ENCODE results near the gene DENND2A. TPM values are rescaled to one million over a fixed set of nuclear protein-coding genes. Genes with fewer than 3 reads are reported as not detected.

Gene DENND2A
- total RNA-seq, 1 experiment from 2014 or later = 10.0 TPM

- ChIA-PET CTCF (interaction anchor here (1.1 to 2.2 kb wide), 5 partner anchors 12 to 323 kb away, joined by 3 to 6 read pairs (median 4); partner anchors contain the start of gene ADCK2), POLR2A (interaction anchor here (0.6 kb wide), 1 partner anchor 1660 kb away, joined by 3 read pairs; no protein-coding TSS in a partner anchor)
- Mint-ChIP-seq H3K36me3 (no peaks in the 10 kb centered on the region), H3K4me1 (peaks cover 10% of the 10 kb centered on the region), H3K27me3 (ENCODE audit: low read depth) (peaks cover 8% of the 10 kb centered on the region; the same call in 1 of the 2 replicates), H3K4me3 (no peak overlapping the region), H3K9me3 (peaks cover 3% of the 10 kb centered on the region; the same call in 1 of the 2 replicates), H3K27ac (no peak overlapping the region)
- no peak for TF ChIP-seq FOXJ3 (CRISPR knock-in tag; IDR thresholded peaks at IDR 0.05; ENCODE audit: borderline replicate concordance)
- no peak for TF ChIP-seq SOX15 (CRISPR knock-in tag; IDR thresholded peaks at IDR 0.05)
- TF ChIP-seq TEAD1 (CRISPR knock-in tag; IDR thresholded peaks at IDR 0.05) = no peak
- no peak for TF ChIP-seq ZNF232 (CRISPR knock-in tag; IDR thresholded peaks at IDR 0.05)
- TF ChIP-seq SMAD3 (CRISPR knock-in tag; IDR thresholded peaks at IDR 0.05; ENCODE audit: borderline replicate concordance) = no peak
- no peak for TF ChIP-seq ZNF121 (CRISPR knock-in tag; IDR thresholded peaks at IDR 0.05)
- no peak for TF ChIP-seq ATF2 (CRISPR knock-in tag; IDR thresholded peaks at IDR 0.05; ENCODE audit: borderline replicate concordance, low read depth)
- no peak for TF ChIP-seq ZBTB21 (CRISPR knock-in tag; IDR thresholded peaks at IDR 0.05; ENCODE audit: borderline replicate concordance)
- no peak for TF ChIP-seq TP53 (CRISPR knock-in tag; IDR thresholded peaks at IDR 0.05)
- no peak for TF ChIP-seq PRRX2 (CRISPR knock-in tag; IDR thresholded peaks at IDR 0.05)
- TF ChIP-seq MXD4 (CRISPR knock-in tag; IDR thresholded peaks at IDR 0.05; ENCODE audit: borderline replicate concordance) = no peak
- DNase-seq (ENCODE audit: low spot score) (no peak), ATAC-seq (no peak)
Observed at GRCh38 chr7:140661124-140661523, 20.5 kb upstream of the DENND2A start.

- H3K9me3 Mint-ChIP-seq = peaks cover 3% of the 10 kb centered on the region; the same call in 1 of the 2 replicates
- H3K36me3 Mint-ChIP-seq = no peaks in the 10 kb centered on the region
- DNase-seq (ENCODE audit: low spot score) (no peak), ATAC-seq (no peak)
- ChIA-PET CTCF (interaction anchor here (0.6 to 2.2 kb wide), 6 partner anchors 13 to 1822 kb away, joined by 3 to 6 read pairs (median 4); partner anchors contain the start of gene ADCK2), POLR2A (no interaction called here)
- peaks cover 12% of the 10 kb centered on the region for H3K4me1 Mint-ChIP-seq
- H3K27me3 Mint-ChIP-seq (ENCODE audit: low read depth) = 0 out of 2 replicates have a peak, but pooled peaks cover 5% of the 10 kb centered on the region
- no peak overlapping the region for H3K27ac Mint-ChIP-seq
- H3K4me3 Mint-ChIP-seq = no peak overlapping the region
- TF ChIP-seq ZBTB43 (CRISPR knock-in tag; IDR thresholded peaks at IDR 0.05) (no peak), IRF1 (CRISPR knock-in tag; IDR thresholded peaks at IDR 0.05) (no peak), CDX4 (CRISPR knock-in tag; IDR thresholded peaks at IDR 0.05; ENCODE audit: borderline replicate concordance) (no peak), NR2C2 (CRISPR knock-in tag; IDR thresholded peaks at IDR 0.05) (no peak), MXD4 (CRISPR knock-in tag; IDR thresholded peaks at IDR 0.05; ENCODE audit: borderline replicate concordance) (no peak), ELF4 (CRISPR knock-in tag; IDR thresholded peaks at IDR 0.05; ENCODE audit: low read depth) (no peak), ZNF138 (CRISPR knock-in tag; conservative IDR thresholded peaks at IDR 0.05) (no peak), STAT6 (CRISPR knock-in tag; conservative IDR thresholded peaks at IDR 0.05; ENCODE audit: low read depth) (no peak), MYBL2 (CRISPR knock-in tag; IDR thresholded peaks at IDR 0.05) (no peak), HMGXB4 (CRISPR knock-in tag; IDR thresholded peaks at IDR 0.05) (no peak), EMX1 (CRISPR knock-in tag; IDR thresholded peaks at IDR 0.05) (no peak), CREB1 (CRISPR knock-in tag; IDR thresholded peaks at IDR 0.05) (no peak), ATF2 (CRISPR knock-in tag; IDR thresholded peaks at IDR 0.05; ENCODE audit: borderline replicate concordance, low read depth) (no peak), ZNF425 (CRISPR knock-in tag; conservative IDR thresholded peaks at IDR 0.05) (no peak)
Observed at GRCh38 chr7:140659856-140660255, 19.2 kb upstream of the DENND2A start.
